SKM-1 (cell line): ENCODE results near the gene ADH6.
"Not testable (repeated sequence)": the region's sequence is repeated elsewhere in the genome, so short reads cannot be mapped to it uniquely, and the experiment has no call there.

ENCODE experiments used
- DNase-seq: peaks from one replicate; lab custom pipeline; 2025; ENCODE audit not compliant: unreplicated experiment; lab: John Stamatoyannopoulos, UW

Gene ADH6

DNA sequence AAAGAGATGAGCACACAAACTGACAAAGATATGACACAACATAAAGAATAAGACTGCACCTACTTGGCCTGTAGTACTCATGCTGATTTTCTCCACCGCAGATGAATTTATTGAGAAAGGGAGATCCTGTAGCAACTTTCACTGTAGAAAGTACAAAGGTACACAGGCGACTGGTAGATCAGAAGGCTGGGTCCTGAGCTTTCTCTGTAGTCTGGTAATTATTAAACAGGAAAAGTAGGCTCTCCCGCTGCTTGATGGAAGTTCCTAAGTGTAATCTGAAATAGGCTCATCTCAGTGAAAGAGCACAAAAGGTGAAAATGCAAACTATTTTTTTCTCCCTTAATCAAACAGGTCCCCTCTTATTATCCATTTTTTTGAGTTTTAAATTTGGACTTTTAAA, at the start of gene ADH6:
Gene ADH6, minus strand, starts transcription at position 175 of the 400 bp plus-strand sequence. Its CDS starts 94 bp downstream, at position 81.
- DNase-seq: no peak

DNA sequence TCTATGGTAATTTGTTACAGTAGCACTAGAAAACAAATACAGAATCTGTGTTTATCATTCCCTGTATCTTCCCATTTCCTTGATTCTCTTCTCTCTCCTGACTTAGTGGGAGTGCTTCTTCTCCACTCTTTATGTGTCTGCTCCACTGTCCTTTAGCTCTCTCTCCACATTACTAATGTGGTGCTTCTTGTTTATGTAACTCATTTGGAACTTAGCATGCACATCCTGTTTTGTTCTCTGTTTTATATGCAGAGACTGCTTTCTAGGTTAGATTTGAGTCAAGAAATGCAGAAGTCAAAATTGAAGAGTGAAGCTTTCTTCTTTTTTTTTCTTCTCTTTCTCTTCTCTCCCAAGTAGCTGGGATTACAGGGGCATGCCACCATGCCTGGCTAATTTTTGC, 45.9 kb upstream of the ADH6 start:
- DNase-seq: no peak

DNA sequence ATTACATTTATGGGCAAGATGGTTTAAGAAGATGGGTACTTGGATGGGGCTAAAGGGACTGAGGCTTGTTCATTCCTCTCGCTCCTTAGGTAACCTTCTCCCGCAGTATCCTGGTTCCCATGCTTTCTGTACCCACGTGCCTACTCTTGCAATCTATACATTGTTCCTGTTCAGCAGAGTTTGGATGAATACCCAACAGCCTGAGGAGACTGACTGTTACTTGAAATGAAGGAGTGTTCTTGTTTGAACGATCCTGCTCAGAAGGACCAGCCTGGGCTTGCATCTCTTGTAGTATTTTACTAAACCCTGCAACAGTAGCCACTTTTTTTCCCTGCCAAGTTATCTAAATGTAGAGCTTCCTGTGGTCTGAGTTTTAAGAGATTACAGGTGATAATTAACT, 33.7 kb upstream of the ADH6 start:
- DNase-seq: no peak

DNA sequence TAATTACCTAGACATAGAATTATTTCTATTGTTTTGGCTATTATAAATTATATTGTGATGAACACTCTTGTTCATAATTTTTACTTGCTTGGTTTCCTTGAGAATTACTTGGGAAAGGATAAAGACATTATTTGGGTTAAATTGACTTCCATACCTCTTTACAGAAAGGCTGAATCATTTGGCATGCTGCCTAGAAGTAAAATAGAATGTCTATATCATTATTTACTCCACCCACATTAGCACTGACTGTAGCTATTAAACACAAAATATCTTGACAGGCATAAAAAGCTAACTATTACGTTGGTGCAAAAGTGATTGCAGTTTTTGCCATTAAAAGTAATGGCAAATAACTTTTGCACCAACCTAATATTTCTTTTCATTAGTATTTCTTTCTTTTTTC, 29.7 kb upstream of the ADH6 start:
- DNase-seq: no peak

DNA sequence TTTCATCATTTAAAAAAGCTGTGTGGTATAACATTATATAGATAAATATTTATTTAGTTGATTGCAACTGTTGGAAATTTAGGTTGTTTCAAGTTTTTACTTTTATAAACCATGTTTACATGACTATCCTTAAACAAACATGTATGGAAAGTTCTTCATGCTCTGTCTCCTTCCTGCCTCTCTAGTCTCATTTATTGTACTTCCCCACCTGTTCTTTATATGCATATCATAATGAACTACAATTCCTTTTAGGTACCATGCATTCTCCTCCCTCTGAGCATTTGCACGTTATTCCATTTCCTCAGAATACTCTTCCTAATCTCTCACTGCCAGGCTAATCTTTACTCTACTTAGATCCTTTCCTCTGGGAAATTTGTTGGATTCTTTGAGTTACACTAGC, 16.9 kb upstream of the ADH6 start:
- no peak for DNase-seq

DNA sequence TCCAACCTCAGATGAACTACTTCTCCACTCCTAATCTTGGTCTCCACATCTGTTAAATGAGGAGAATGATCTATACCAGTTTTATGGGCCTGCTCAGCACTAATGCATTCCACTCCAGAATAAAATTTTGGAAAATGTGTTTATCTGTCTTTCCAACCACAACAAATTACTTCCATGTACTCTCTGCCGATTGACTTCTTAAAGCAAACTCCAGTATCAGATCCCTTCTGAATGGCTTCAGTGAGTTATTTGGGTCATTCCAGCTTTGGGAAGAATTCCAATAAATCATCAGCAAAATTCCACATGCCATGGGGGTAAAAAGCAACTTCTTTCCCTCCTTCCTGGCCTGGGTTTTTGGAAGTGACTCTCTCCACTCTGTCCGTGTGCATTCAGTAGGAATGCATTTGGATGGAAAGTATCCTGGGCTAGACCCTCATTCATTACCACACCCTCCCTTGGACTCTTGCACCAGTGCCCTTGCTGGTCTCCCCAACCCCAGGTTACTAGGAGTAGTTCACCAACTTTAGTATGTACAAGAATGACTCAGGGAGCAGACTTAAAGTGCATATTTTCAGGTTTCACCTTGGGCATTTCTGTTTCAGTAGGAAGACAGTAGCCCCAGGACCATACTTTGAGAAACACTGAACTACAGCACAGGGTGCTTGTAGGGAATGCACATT, 15.4 kb upstream of the ADH6 start:
- no peak for DNase-seq

DNA sequence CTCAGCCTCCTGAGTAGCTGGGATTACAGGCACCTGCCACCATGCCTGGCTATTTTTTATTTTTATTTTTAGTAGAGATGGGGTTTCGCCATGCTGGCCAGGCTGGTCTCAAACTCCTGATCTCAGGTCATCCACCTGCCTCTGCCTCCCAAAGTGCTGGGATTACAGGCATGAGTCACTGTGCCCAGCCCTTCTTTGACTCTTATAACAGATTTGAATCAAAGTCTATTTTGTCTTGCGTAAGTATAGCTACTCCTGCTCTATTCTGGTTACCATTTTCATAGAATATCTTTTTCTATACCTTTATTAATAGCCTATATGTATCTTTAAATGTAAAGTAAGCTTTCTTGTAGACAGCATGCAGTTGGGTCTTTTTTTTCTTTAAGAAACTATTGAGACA, 14.4 kb upstream of the ADH6 start:
- DNase-seq: not testable (repeated sequence)

DNA sequence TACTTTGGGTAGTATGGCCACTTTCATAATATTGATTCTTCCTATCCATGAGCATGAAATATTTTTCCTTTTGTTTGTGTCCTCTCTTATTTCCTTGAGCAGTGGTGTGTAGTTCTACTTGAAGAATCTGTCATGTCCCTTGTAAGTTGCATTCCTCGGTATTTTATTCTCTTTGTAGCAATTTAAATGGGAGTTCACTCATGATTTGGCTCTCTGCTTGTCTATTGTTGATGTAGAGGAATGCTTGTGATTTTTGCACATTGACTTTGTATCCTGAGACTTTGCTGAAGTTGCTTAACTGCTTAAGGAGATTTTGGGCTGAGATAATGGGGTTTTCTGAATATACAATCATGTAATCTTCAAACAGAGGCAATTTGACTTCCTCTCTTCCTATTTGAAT, 9.7 kb upstream of the ADH6 start:
- DNase-seq: not testable (repeated sequence)

DNA sequence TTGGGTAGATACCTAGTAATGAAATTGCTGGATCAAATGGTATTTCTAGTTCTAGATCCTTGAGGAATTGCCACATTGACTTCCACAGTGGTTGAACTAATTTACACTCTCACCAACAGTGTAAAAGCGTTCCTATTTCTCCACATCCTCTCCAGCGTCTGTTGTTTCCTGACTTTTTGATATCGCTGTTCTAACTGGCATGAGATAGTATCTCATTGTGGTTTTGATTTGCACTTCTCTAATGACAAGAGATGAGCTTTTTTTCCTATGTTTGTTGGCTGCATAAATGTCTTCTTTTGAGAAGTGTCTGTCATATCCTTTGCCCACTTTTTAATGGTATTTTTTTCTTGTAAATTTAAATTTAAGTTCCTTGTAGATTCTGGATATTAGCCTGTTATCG, 8.6 kb upstream of the ADH6 start:
- not testable (repeated sequence) for DNase-seq

DNA sequence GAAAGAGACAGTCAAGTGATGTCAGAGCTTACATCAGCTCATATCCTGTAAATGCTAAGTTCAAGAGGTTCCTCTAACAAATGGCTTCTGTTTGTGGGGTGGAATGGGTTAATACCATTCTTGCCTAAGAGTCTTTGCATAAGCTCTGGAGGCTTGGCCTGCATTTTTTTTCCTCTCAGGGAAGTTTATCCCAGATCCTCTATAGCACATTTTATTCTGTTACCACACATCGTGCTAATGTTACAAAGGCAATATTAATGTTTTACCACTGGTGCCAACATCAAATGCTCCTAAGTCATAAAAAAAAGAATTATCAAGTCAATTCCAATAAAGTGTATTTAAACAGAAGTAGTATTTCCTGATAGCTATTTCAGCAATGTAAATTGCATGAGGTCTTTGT, 2.9 kb upstream of the ADH6 start:
- DNase-seq: no peak

DNA sequence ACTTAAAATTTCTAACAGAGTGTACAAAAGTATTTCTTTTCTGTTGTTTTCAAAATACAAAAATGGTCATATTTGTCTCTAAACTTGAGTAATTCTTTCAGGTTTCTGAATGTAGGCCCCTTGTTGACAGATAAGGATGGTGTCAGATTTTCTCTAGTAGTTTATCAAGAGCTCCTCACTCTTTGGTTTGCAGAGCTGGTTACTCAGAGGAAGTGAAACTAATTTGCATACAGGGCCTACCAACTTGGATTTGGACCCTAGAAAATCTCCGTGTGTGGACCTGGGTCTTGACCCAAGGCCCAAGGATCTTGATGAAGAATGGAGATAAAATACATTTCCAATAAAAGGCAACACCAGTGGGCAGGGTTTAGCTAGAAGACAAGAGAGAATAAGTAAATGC, 433 bp upstream of the ADH6 start:
- no peak for DNase-seq

DNA sequence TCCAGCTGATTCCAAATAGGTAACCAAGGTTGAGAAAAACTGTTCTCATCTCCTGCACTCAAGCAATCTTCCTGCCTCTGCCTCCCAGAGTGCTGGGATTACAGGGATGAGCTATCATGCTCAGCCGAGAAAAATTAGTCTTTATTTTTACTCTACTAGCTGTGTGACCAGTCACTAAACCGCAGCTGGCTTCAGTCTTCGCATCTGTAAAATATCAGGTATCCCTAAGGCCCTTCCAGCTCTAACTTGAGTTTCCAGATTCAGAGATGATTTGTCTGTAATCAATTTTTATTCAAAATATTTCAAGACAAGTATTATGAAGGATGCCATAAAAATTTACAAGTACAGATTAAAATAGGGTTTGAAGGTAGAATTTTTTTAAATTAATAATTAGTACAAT, 3.5 kb downstream of the ADH6 start:
- DNase-seq: no peak

DNA sequence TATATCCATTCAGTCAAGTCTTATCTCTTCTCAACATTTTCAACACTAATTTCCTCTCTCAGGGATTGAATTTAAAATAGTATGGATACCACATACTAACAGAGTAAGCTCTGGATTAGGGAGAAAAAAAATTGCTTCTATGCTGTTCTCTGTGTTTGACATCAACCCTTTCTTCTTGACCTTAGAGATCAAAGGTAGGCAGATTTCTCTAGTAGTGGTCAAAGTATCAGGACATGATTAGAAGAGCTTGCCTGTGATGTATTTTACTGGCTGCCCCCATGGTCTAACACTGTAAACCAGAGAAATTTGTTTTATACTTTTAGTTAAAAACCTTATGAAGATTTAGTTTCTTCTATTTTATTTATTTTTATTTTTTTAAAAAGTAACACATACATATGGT, 8.3 kb downstream of the ADH6 start:
- no peak for DNase-seq

DNA sequence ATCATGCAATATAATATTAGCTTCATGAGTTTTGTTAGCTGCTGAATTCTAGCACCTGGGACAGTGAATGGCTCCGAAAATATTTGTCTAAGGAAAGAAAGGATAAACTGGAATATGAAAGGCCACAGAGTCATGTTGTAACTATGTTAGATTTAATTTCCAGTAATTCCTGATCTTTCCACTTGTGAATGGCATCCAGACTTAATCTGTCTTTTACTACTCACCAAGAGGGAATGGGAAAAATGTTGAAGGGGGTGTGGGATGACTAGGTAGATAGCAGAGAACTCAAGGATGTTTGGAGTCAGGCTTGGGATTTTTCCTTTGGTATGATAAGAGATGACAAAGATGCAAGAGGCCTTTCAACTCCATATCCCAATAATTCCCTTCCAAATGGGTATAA, 9.4 kb downstream of the ADH6 start:
- no peak for DNase-seq

DNA sequence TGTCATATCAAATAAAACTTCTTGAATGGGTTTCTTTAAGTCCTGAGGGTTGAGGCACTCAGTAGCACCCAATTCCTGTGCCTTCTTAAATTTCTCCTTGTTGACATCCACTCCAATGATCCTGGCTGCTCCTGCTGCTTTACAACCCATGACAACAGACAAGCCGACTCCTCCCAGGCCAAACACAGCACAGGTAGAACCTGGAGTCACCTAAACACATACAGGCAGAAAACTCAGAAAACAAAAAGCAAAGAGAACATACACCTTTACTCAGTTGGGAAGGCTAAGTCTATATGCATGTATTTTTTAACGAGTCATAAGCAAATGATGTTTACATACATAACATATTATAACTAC, 10.3 kb downstream of the ADH6 start:
- DNase-seq: no peak

DNA sequence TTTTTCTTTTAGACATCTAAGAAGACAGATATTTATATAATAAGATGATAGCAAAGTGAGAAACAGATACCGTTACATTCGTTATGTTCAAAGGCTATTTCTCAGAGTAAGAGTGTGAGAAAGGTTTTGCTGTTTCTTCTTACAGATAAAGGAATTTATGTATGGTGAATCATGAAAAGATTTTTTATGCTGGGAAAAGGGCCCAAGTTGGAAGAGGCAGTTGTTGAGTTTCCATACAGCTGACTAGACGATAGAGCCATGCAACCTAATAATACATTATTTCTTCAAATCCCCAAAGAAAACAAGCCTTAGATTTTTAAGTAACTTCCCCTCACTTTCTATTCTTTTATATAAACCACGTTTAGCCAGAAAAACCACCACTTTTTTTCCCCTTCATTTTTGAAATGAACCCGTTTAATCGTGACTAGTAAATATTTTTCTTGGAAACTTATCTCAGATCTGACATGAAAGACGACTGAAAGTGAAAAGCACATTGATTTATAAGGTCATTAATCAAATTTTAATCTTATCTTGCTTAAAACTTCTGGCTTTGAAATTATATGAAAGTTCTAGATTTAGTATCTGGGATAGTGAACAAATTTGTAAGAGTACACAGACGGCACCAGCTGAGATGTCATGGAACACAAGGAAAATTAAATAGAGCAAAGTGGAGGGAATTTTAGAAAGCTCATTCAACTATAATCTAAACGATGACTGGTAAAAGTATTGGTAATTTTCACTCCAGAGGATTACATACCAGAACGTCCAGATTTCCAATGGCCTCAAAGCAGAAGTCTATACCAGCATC, 10.9 kb downstream of the ADH6 start:
- DNase-seq: no peak

DNA sequence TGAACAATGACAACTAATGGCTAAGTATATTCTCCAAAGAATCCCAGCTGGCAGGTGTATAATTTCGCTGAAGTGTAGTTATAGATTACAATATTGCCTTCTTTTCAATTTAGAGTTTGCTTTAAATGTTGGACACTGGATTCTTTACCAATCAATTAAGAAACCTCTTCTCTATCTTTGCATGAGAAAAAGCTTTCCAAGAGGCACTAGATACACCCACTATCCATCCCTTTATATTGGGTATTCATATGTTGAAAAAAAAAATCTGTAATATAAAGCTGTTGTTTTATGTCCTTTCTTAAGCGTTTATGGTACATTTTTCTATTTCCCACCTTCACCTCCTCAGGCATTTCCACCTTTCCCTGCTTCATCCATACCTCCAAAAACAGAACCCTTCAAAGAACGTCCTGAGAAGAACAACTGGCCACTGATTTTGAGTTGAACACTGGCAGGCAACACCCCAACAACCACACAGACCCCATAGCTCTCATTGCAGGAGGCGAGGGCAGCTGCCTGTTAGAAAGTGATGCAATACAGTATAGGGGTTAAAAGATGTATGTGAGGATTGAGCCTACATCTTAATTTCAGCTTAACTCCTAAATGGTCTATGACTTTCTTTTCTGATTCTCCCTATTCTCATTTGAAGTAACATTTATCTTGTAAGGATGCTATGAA, 11.8 kb downstream of the ADH6 start:
- no peak for DNase-seq

DNA sequence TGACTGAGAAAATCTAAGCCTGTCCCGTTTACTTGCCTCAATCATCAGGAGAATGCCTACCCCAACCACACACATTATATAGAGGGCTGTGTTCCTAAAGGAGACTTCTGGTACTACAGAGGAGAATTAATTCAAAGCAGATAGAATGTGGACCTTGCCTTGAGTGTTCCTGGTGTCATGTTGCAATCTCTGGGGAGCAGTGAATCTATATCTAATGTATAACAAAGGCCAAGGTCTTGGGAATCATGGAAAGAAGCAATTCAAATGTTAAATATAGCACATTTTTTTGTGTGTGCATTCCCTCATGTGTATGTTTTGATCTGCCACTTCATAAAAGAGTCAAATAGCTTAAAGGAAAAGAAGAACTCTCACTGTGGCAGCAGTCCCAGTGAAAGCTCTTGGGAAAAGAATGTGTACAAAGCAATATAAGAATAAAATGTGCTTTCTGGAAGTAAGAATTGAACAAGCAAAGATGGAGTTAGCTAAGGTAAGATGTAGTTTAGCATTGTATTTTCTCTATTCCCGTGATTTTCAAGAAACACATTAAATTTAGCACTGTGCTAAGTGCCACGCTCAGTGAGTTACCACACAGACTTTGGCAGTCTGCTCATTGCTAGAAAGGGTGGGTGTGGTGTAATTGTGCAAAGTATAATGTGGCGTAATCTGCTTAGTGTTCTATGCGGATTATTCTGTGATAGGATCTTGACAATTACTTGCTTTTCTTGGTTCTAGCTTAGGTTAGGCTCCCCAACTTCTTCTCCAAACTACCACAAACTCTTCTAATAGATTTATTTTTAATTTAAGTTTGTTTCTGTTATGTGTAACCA, 13.7 kb downstream of the ADH6 start:
- no peak for DNase-seq

DNA sequence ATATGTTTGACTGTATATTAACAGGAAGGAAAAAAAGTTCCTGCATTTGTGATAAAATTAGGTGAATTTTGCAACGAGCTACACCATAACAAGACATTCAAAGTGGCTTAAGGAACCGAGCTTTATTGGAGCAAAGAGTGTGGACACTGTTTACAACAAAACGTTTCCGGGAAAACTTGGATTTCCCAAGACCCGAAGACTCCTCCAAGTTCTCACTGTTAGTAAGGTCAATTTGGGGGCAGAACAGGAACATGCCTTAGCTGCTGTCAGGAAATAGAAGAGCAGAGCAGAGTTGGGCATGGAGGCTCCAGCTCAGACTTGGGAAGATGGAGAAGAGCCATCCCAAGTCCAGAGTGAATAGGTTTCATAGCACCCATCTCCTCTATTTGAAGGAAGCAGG, 16.5 kb downstream of the ADH6 start:
- no peak for DNase-seq

DNA sequence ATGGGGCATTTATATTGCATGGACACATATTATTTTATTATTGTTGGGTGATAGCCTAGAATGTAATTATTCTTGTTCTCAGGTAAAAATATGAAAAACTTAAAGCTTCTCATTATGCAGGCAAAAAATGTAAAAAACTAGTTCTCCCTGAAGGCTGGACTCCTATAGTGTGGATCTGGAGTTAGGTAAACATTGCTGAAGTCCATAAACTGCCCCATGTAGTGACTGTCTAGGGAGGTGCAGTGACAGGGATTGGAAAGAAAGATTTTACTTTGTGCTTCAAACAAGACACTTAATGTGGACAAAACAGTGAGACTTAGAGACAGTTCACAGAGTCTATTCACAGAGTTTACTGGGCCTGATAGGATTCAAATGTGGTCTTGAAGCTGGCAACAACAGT, 17.0 kb downstream of the ADH6 start:
- DNase-seq: no peak

DNA sequence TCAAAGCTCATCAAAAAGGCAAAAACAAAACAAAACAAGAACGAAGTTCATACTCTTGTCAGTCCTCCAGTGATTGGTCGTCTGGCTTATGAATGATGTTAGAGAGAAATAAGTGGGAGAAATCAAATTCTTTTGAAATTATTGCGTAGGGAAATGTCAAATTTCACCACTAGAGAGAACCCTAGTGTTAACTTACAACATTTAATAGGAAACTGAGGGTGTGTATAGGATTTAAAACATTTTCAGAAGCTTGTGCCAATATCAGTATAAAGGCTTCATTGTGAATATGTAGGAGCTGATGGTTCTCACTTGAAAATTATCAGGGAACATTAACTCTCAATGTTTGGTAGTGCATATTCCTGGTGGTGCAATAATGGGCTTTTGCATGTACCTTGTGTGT, 17.4 kb downstream of the ADH6 start:
- DNase-seq: no peak
